ENCODE data around the gene CRYGC.
"Not testable (repeated sequence)": the region's sequence is repeated elsewhere in the genome, so short reads cannot be mapped to it uniquely, and the experiment has no call there.

CRYGC gene, protein sequence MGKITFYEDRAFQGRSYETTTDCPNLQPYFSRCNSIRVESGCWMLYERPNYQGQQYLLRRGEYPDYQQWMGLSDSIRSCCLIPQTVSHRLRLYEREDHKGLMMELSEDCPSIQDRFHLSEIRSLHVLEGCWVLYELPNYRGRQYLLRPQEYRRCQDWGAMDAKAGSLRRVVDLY
- long read RNA-seq, donor 1 = 0 reads
- long read RNA-seq, donor 2 = 0 reads
- long read RNA-seq, donor 3 = 0 reads
- long read RNA-seq, donor 4 = 0 reads
- long read RNA-seq, donor 5 = 0 reads
- long read RNA-seq, donor 6 = 0 reads
- long read RNA-seq, donor 7 = 0 reads
- long read RNA-seq, donor 8 = 0 reads

DNA sequence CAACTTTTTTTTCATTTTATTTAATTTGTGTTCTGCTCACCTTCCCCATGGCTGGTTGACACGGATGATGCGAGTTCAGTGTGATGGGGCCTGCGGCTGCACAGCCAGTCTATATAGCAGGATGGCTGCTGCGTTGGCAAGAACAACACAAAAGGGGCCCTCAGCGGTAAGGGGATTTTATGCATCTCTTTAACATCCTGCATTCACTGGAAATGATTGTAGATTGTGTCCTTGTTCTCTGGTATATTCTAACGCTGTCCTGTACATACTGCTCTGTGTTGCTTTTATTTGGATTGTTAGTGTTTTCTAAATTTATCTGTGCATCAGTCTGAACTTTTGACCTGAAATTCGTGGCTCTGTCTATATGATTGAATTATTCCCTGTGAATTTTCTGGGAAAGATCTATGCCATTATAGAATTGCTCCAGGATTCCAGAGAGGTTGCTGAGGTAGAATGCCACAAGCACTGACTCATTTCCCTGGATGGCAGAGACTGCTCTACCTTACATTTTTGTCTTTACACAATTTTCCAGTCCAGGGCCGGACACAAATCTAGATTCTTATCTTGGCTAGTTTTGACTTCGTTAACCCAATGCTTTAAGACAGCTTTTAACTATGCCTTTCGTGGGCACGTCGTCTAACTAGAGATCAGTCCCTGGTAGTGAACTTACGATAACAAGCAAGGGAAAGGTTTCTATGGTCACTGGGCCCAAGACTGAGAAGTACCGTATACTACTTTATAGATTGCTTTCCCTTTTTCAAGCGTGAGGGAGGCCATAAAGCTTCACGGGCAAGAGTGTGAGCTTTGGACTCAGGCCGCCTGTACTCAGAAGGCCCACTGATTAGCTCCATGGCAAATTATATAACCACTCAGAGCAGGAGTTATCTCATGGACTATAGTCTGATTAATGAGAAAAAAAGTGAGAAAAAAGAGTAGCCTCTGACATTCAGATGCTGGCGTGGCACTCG lies at the start of gene CRYGC:
Gene CRYGC, minus strand, starts transcription at position 85 of the 968 bp plus-strand sequence. Its CDS starts 36 bp downstream, at position 49.
- DNase-seq = no peak

DNA sequence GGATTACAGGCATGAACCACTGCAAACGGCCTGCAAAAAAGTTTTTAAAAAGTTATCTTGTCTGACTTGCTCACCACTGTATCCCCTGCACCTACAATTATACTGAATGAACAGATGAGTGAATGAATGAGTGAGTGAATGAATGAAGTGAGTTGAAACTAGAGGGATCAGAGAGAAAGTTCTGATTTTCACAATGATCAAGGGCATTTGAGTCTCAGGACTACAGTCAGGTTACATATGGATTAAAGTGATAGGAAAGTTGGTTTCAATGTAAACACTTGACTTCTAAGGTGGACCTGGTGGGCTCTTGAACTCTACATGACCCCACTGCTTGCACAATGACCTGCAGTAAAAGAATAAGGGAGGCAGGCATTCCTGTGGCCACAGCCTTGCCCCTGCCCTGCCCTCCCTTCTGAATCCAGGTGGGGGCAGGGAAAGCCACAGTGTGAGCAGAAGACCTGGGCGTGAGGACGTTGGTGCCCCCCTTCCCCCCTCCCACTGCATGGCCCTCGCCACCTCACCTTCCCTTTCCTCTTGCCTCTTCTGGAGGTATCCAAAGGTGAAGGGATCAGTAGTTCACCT lies 49.5 kb upstream of the CRYGC start:
- no peak for DNase-seq

DNA sequence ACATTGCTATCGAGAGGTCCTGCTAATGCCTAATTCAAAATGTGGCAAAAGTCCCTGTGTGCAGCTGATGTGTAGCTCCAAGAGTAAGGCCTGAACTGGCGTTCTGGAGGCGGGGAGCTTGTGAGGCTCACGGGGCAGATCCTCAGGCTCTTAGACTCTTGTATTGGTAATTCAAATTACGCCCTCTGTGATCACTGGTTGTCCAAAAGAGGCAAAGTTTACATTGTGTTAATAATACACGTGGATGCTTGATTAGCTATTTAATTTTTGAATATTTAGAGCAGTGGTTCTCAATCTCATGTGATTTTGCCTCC lies 46.2 kb upstream of the CRYGC start:
- no peak for DNase-seq

DNA sequence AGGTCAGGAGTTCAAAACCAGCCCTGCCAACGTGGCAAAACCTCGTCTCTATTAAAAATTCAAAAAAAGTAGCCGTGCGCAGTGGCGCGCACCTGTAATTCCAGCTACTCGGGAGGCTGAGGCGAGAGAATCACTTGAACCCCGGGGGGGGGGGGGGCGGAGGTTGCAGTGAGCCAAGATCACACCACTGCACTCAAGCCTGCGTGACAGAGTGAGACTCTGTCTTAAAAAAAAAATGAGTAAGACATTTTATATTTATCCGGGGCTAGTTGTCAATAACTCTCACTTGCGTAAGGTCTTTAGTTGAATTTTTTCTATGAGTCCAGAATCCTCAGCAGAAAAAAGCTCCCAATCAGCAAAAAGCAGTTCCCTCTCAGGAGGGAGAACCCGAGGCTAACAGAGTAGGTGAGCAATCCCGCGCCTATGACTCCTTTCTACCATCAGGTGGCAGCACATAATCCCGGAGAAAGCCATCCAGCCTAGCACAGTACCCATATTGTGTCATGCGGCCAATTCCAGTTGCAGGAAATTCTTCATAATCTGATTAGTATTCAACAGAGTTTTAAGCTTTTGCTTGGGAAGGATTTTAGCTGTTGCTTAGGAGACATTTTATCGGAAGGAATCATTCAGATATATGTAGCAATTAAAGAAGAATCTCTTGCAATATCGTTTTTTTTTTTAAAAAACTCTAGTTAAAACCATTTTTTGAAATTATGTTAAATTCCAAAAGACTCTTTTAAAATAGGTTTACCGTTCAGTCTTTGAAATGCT lies 45.6 kb upstream of the CRYGC start:
- DNase-seq = peak; percentile 37

DNA sequence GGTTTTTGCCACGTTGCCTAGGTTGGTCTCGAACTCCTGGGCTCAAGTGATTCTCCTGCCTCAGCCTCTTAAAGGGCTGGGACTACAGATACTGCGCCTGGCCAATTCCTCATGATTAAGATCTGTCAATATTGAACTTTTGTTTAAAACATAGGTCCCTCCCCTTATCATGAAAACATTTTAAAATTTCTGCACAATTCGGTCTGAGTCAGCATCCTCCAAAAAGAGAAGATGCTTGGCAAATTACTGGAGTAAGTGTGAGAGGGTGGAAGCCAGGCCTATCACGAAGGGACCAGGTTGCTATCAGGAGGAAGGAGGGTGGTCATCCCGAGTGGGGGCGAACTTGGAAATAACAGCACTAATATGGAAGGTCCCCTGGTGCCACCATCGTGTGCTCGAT lies 44.5 kb upstream of the CRYGC start:
- DNase-seq = no peak

DNA sequence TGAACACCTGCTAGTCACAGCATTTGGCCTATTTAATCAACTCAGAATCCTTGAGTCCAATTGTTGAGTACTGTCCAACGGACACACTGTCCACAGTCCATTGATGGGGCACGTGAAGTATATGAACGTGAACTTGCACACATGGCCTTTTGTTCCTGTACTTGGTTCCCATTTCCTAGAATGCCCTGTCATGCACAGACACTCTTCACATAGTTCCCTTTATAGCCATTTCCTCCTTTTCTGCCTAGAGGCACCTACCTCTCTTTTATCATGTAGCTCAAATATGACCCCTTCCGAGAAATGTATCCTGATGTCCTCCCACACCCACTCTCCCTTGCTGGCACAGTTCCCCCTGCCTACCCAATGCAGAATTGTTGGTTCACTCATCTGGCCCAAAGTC lies 42.5 kb upstream of the CRYGC start:
- DNase-seq = no peak

DNA sequence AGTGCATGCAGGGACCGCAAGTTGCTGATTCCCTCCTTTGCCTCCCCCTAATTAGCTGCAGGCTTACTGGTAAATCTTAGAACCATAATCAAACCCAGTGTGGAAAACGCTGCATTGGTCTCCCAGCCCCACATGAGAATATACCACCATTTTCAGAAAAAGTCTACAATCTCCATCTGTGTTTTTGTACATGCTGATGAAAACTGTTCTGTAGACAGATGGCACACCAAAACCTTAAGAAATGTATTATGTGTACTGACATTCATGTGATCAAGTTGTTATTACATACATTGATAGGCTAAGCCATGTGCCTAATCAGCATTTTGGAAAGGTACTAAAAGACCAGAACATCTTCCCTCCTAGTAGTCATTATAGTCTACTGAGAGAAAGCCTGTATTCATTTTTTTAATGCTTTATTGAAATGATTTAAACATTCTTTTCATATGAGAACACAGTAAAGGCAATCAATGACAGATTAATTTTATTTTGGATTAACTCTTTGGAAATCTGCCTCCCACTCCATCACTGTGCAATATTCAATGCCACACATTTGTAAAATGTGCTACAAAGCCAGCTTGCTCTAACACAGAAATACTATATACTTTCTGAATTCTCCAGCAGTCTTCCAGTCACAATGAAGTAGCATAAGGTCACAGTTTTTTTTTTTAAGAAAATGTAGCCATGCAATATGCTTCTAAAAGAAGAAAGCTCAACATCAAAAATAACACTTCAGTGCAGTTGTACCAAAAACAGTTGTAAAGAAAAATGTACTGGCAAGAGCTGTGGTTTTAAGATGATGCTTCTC lies 35.5 kb upstream of the CRYGC start:
- no peak for DNase-seq

DNA sequence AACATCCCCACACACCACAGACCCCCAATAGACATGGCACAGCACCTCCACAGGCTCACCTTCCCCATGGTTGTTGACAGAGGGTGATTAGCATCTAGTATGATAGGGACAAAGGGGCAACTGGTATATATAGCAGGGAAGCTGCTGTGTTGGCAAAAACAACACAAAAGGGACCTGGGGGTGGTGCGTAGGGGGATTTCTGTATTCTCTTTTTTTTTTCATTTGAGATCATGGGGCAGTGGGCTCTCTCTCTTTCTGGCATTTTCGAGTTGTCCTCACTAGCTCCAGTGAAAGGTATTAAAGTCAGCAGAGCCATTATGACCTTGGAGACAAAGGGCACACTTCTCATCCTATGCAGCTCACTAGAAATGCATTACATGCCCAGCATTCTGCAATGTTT lies 33.9 kb upstream of the CRYGC start, which contains the start of gene CRYGA:
Gene CRYGA, minus strand, starts transcription at position 101 of the 400 bp plus-strand sequence. Its CDS starts 33 bp downstream, at position 68.
- DNase-seq = no peak

DNA sequence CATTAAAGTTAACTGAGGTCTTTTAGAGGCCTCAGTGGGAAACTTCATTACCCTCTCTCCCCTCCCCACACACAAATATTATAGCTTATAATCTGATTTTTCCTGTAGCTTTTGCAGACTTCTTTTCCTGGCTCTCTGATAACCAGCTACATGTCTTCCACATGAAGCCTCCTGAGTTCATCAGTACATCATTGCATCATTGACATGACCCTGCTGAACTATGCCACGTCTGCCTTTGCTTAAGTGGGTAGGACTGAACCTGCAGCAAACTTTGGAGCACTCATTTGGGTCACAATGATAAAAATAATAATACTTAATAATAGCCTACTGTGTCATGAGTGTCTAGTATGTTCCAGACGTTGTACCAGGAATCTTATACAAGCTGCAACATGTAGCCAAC lies 26.8 kb upstream of the CRYGC start:
- no peak for DNase-seq

DNA sequence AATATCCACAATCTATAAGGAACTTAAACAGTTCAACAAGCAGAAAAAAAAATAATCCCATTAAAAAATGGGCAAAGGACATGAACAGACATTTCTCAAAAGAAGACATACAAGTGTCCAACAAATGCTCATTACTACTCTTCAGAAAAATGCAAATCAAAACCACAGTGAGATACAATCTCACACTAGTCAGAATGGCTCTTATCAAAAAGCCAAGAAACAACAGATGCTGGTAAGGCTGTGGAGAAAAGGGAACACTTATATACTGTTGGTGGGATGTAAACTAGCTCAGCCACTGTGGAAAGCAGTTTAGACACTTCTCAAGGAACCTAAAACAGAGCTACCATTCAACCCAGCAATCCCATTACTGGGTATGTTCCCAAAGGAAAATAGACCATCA lies 23.5 kb upstream of the CRYGC start:
- DNase-seq = no peak

DNA sequence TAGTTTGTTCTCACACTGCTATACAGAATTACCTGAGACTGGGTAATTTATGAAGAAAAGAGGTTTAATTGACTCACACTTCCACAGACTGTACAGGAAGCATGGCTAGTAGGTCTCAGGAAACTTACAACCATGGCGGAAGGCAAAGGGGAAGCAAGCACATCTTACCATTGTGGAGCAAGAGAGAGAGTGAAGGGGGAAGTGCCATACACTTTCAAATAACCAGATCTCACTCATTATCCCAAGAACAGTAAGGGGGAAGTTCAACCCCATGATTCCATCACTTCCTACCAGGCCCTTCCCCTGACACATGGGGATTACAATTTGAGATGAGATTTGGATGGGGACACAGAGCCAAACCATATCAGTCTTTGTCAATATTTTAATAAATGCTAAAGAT lies 21.3 kb upstream of the CRYGC start:
- no peak for DNase-seq

DNA sequence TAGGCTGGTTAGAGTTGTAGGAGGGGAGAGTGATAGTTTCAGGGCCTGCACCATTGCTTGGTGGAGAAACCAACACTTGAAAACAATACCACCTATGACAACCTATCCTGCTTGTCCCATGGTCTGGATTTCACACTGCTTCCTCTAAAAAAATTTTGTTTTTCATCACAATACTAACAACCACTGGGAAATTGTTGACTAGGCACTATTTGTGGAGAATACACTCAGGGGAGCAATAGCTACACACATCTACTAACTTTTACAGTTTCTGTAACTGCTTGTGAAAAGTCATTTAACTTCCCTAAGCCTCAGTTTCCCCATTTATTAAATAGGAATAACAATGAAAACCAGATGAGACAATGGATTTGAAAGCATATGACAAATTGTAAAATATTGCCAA lies 20.5 kb upstream of the CRYGC start:
- no peak for DNase-seq

DNA sequence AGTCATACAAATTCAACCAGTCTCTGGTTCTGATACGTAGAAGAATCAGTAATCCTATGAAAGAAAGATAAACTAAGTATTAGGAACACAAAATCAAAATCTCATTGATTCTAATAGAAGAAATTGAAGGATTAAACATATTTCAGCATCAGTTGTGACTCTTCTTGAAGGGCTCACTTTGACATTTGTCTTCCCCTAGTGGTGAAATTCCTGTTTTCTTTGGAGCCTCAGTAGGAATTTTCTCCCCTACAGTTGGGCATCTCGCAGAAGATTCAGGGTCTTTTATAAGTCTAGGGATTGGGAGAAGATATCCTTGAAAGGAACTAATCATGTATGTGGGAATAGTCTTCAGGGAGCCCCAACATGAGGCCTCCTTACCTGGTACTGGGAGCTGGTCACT lies 19.2 kb upstream of the CRYGC start:
- no peak for DNase-seq

DNA sequence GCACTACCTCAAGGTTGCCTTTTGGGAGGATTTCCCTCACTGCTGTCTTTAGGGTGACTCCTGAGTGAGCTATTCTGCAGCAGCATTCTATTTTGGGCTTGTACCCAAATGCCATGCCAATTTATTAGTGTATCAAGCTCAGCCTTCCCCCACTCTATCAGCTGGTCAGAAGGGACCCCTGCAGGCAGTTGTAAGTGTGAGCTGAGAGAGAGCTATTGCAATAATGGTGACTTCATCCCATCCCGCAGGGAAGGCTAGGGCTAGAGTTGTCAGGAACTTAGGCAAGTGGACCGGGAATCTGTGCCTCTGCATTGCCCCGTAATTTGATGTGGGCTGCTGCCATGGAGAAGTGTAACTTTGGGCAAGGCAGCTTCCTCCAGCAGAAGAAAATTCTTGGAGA lies 18.1 kb upstream of the CRYGC start:
- no peak for DNase-seq

DNA sequence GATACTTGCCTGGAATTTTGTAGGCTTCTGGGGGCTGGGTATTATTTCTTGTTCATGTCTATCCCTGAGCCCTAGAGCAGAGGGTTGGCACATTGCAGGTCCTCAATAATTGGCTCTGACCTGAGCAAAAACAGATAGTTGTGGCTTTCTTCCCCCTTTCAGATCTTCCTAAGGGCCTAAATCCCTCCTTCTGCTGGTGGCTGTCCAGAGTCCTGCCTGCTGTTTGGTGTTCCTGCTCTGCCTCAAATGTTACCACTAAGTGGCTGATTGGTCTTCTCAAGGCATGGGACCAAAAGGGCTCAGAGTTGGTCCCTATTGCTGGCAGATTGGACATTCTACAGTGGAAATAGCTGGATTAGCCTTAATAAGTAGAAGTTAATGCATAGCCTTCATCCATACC lies 17.4 kb upstream of the CRYGC start:
- no peak for DNase-seq

DNA sequence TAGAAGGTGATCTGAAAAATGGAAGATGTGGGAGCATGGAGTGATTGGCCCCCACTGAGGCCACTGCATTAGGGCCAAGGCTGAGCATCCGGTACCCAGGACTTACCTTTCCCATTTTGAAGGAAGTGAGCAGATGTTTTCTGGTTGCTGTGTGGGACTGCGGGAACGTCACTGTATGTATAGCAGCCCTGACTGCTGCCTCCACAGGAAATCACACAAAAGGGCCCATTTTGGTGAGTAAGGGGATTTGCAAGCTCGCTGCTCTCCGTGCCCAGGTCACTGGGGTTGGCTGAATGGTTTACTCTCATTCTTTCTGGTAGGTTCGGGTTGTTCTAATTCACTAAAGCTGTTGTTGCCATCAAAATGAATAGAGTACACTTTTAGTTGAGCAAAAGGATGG lies 16.4 kb upstream of the CRYGC start, which contains the start of gene CRYGB:
Gene CRYGB, minus strand, starts transcription at position 153 of the 400 bp plus-strand sequence. Its CDS starts 38 bp downstream, at position 115.
- no peak for DNase-seq

DNA sequence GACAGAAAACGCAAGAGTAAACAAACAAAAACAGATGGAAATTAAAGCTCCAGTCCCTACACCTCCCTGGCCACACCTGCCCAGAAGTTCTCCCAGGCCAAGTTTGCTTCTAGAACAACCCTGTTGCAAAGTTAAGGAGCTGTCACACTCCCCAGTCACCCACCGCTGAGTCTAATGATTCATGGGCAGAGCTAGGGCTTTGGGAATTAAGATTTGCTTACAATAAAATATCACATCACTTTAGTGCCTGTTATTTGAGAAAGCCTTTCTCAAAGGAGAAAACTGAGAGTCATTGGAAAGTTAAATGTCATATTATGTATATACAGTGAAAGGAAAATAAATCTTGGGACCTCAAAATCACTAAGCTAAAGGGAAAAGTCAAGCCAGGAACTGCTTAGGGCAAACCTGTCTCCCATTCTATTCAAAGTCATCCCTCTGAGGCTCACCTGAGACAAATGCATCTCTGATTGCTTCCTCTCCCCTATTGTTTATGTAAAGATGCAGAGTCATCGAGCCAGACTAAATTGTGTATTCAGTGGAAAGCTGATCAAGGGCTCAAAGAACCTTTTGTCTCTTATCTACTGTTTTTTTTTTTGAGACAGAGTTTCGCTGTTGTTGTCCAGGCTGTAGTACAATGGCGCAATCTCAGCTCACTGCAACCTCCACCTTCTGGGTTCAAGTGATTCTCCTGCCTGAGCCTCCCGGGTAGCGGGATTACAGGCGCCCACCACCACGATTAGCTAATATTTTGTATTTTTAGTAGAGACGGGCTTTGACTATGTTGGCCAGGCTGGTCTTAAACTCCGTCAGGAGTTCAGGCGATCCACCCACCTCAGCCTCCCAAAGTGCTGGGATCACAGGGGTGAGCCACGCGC lies 13.5 kb upstream of the CRYGC start:
- no peak for DNase-seq

DNA sequence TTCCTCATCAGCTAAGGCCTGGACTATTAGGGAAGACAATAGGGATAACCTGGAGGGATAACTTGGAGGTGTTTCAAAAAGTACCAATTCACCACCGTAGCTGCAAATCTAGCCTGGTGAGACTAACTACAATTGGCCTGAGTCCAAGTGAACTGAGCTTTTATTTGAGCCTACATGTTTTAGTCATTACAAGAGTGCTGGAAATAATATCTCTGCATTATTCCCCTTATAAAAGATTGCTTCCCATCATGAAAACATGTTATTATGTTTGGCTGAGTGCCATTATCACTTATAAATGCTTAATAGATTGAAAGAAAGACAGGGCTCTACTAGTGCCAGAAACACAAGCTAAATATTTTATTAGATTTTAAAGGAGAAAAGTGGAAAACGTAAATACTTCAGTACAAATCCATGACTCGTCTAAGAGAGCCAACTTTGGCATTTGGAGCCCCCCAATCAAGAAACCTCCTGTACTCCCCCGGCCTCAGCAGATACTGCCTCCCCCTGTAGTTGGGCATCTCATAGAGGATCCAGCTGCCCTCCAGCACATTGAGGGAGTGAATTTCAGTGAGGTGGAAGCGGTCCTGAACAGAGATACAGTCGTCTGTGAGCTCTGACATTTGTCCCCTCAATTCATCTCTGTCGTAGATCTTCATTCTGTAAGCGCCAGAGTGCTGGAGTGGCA lies 12.8 kb upstream of the CRYGC start:
- no peak for DNase-seq

DNA sequence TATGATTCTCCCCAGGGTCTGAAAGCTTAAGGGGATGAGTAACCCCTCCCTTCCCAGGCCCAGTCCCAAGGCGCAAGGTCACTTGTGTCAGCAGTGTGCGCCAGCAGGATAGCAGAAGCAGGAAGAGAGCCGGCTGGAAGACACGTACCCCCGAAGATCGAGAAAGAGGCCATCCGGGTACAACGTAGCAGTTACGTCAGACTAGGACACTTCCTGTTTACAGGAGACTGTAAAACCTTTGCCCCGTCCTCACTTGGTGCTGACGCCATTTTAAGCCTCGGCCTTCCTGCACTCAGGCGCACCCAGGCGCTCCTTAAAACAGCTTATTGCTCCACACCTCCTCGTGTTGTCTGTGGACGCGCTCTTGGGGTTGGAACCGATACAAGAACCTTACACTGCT lies 9.8 kb upstream of the CRYGC start:
- DNase-seq = no peak

DNA sequence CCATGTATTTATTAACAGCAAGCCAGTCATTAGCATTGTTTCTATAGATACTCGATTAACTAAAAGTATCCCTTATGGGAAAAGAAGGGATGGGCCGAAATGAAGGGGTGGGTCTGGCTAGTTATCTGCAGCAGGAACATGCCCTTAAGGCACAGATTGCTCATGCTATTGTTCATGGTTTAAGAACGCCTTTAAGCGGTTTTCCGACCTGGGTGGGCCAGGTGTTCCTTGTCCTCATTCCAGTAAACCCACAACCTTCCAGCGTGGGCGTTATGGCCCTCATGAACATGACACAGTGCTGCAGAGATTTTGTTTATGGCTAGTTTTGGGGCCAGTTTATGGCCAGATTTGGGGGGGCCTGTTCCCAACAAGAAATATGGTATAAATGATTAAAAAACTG lies 8.7 kb upstream of the CRYGC start:
- not testable (repeated sequence) for DNase-seq
